ENCODE results near the gene PSMD13. TPM values are rescaled to one million over a fixed set of nuclear protein-coding genes. Genes with fewer than 3 reads are reported as not detected.
"Not testable (repeated sequence)": the region's sequence is repeated elsewhere in the genome, so short reads cannot be mapped to it uniquely, and the experiment has no call there.

Gene PSMD13
- total RNA-seq, 5 donors from 2014 or later (not counting 1 experiment from before 2014, with no cell fraction given) = 74.0 to 115 (median 108) TPM

GRCh38 chr11:286977-287820 is 50.4 kb downstream of the PSMD13 start:
- H3K4me3 ChIP-seq (ENCODE audit: control insufficient read depth in 1 of 2, extremely low read depth in 1 of 2, low read length in 1 of 2) = peak overlapping the region; percentile 77 to 97
- not testable (repeated sequence) for H3K9me3 Mint-ChIP-seq; H3K36me3 Mint-ChIP-seq; H3K27me3 Mint-ChIP-seq; H3K9me3 ChIP-seq; H3K36me3 ChIP-seq (ENCODE audit: control insufficient read depth in 2 of 2, extremely low read depth in 1 of 2, insufficient read depth in 1 of 2, low read length in 1 of 2)
- peaks cover 18 to 70% of the 10 kb centered on the region in 2 experiments for H3K4me1 ChIP-seq (ENCODE audit: control insufficient read depth in 1 of 2, extremely low read depth in 1 of 2, insufficient read depth in 2 of 2, low read length in 2 of 2)
- peak overlapping the region; percentile 84 for H3K27ac ChIP-seq (ENCODE audit: low read length)
- 19% methylated on average over 15 of the region's 27 CpGs for WGBS (ENCODE audit: insufficient coverage)
- Mint-ChIP-seq H3K27ac (peak overlapping the region; percentile 96 to 97), H3K4me1 (peaks cover 43 to 66% (median 48%) of the 10 kb centered on the region in 3 donors), H3K4me3 (peak overlapping the region; percentile 92 to 99 (median 99))
- ATAC-seq (replicated peaks in 1 of 4) (peak; percentile 1 to 19 (median 1)), DNase-seq (peak in 34 of 35 experiments; percentile 32 to 91 (median 67))
- peaks cover 0 to 46% of the 10 kb centered on the region in 2 experiments for H3K27me3 ChIP-seq (replicated peaks in 1 of 2; ENCODE audit: control insufficient read depth in 2 of 2, extremely low read depth in 1 of 2, insufficient read depth in 2 of 2, low read length in 1 of 2)
- ChIA-PET POLR2A (interaction anchor here (0.7 to 1.1 kb wide), 2 partner anchors 18 to 1094 kb away, joined by 3 to 4 read pairs; no protein-coding TSS in a partner anchor), CTCF (interaction anchor here in 1 of 2 donors (0.7 to 3.9 kb wide), 3 partner anchors 25 to 276 kb away, joined by 3 to 17 read pairs (median 4); no protein-coding TSS in a partner anchor)

- H3K4me1 Mint-ChIP-seq = peaks cover 36 to 58% (median 41%) of the 10 kb centered on the region in 3 donors
- no peaks in the 10 kb centered on the region for H3K9me3 Mint-ChIP-seq
- ATAC-seq (replicated peaks in 1 of 4) (peak; percentile 30 to 49 (median 40)), DNase-seq (peak in 19 of 35 experiments; percentile 37 to 84 (median 53))
- H3K36me3 Mint-ChIP-seq = peaks cover 2% of the 10 kb centered on the region
- peak overlapping the region; percentile 84 for H3K27ac ChIP-seq (ENCODE audit: low read length)
- H3K4me1 ChIP-seq (ENCODE audit: control insufficient read depth in 1 of 2, extremely low read depth in 1 of 2, insufficient read depth in 2 of 2, low read length in 2 of 2) = peaks cover 18 to 69% of the 10 kb centered on the region in 2 experiments
- peak overlapping the region; percentile 92 to 99 (median 99) for H3K4me3 Mint-ChIP-seq
- ChIA-PET CTCF (interaction anchor here in 1 of 2 donors (0.8 to 3.9 kb wide), 3 partner anchors 37 to 276 kb away, joined by 3 to 17 read pairs (median 4); partner anchors contain the start of gene PSMD13), POLR2A (interaction anchor here in 1 of 2 donors (1.1 kb wide), 1 partner anchor 18 kb away, joined by 3 read pairs; no protein-coding TSS in a partner anchor)
- no peaks in the 10 kb centered on the region for H3K9me3 ChIP-seq
- H3K27me3 Mint-ChIP-seq = no peaks in the 10 kb centered on the region
- H3K4me3 ChIP-seq (ENCODE audit: control insufficient read depth in 1 of 2, extremely low read depth in 1 of 2, low read length in 1 of 2) = peak overlapping the region; percentile 77 to 97
- WGBS (ENCODE audit: insufficient coverage) = 10% methylated on average over 39 of the region's 41 CpGs
- peak overlapping the region; percentile 96 to 99 for H3K27ac Mint-ChIP-seq
- H3K36me3 ChIP-seq (ENCODE audit: control insufficient read depth in 2 of 2, extremely low read depth in 1 of 2, insufficient read depth in 1 of 2, low read length in 1 of 2) = peaks cover 0 to 3% of the 10 kb centered on the region in 2 donors
- H3K27me3 ChIP-seq (replicated peaks in 1 of 2; ENCODE audit: control insufficient read depth in 2 of 2, extremely low read depth in 1 of 2, insufficient read depth in 2 of 2, low read length in 1 of 2) = peaks cover 0 to 39% of the 10 kb centered on the region in 2 experiments
Measured at GRCh38 chr11:287821-288477, 51.2 kb downstream of the PSMD13 start.

DNA sequence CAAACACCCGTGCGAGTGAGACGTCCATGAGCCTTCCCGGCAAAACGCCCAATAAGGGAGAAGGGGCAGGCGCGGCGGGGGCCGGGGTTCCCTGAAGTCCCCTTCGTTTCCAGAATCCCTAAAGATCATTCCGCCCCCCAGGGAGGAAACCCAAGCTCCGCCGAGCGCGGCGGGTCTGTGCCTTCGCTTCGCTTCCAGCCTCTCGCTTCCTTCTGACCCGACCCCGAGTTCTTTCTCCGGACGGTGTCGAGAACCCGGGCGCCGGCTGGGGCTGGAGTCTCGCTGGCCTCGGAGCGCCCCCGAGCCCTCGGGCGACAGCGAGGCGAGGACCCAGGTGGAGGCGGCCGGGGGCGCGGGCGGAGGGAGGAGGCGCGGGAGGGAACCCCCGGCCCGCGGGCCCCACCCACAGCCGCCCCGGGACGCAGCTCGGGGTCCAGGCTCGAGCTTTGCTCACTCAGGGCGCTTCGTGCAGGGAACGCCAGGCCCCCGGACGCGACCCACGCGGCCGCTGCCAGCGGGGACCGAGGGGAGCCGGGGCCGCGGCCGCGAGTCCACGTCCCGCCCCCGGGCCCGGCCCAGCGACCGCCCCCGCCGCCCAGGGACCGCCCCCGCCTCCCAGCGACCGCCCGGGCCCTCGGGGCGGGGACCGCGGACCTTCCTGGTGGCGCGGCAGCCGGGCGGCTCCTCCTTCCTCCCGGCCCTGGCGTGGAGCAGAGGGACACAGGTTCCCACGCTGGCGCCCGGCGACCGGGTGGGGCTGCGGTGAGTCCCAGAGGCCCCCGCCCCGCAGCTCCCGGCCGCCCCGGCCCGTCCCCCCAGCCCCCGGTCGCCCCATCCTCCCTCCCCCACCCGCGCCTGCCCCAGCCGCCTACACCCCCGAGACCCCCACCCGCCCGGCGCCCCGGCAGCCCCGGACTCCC is 52.0 kb downstream of the PSMD13 start, which contains the start of gene PGGHG:
Gene PGGHG (plus strand): TSS at position 649 of the 920 bp plus-strand sequence. CDS start 691 bp downstream, outside the sequence.
- H3K4me3 ChIP-seq (ENCODE audit: control insufficient read depth in 1 of 2, extremely low read depth in 1 of 2, low read length in 1 of 2) = peak within 1 kb of the TSS; percentile 77 to 97
- peak in 13 of 35 experiments; percentile 23 to 70 (median 55) for DNase-seq
- ChIA-PET CTCF (interaction anchor here in 1 of 2 donors (0.6 to 3.9 kb wide), 3 partner anchors 38 to 118 kb away, joined by 3 to 17 read pairs (median 3); partner anchors contain the start of gene PSMD13), POLR2A (interaction anchor here in 1 of 2 donors (0.9 kb wide), 1 partner anchor 20 kb away, joined by 3 read pairs; no protein-coding TSS in a partner anchor)
- no peaks in the 10 kb centered on the region for H3K9me3 ChIP-seq
- WGBS (ENCODE audit: insufficient coverage) = under 1% methylated on average over 88 of the region's 112 CpGs
- peak within 1 kb of the TSS; percentile 84 for H3K27ac ChIP-seq (ENCODE audit: low read length)
- Mint-ChIP-seq H3K4me1 (peaks cover 29 to 50% (median 35%) of the 10 kb centered on the region in 3 donors), H3K4me3 (peak within 1 kb of the TSS; percentile 92 to 99 (median 99)), H3K27me3 (no peaks in the 10 kb centered on the region), H3K27ac (peak within 1 kb of the TSS; percentile 96 to 99), H3K9me3 (no peaks in the 10 kb centered on the region), H3K36me3 (peaks cover 2% of the 10 kb centered on the region)
- H3K27me3 ChIP-seq (replicated peaks in 1 of 2; ENCODE audit: control insufficient read depth in 2 of 2, extremely low read depth in 1 of 2, insufficient read depth in 2 of 2, low read length in 1 of 2) = peaks cover 0 to 33% of the 10 kb centered on the region in 2 experiments
- ATAC-seq (replicated peaks in 1 of 4) = peak; percentile 24 to 64 (median 46)
- peaks cover 2 to 9% of the 10 kb centered on the region in 2 donors for H3K36me3 ChIP-seq (ENCODE audit: control insufficient read depth in 2 of 2, extremely low read depth in 1 of 2, insufficient read depth in 1 of 2, low read length in 1 of 2)
- H3K4me1 ChIP-seq (ENCODE audit: control insufficient read depth in 1 of 2, extremely low read depth in 1 of 2, insufficient read depth in 2 of 2, low read length in 2 of 2) = peaks cover 14 to 67% of the 10 kb centered on the region in 2 experiments

GRCh38 chr11:289398-289711 is 52.6 kb downstream of the PSMD13 start:
- Histone ChIP-seq H3K4me1 (ENCODE audit: control insufficient read depth in 1 of 2, extremely low read depth in 1 of 2, insufficient read depth in 2 of 2, low read length in 2 of 2) (peaks cover 14 to 62% of the 10 kb centered on the region in 2 experiments), H3K27me3 (replicated peaks in 1 of 2; ENCODE audit: control insufficient read depth in 2 of 2, extremely low read depth in 1 of 2, insufficient read depth in 2 of 2, low read length in 1 of 2) (peaks cover 0 to 26% of the 10 kb centered on the region in 2 experiments), H3K9me3 (no peaks in the 10 kb centered on the region), H3K4me3 (ENCODE audit: control insufficient read depth in 1 of 2, extremely low read depth in 1 of 2, low read length in 1 of 2) (peak overlapping the region; percentile 35 to 57), H3K36me3 (ENCODE audit: control insufficient read depth in 2 of 2, extremely low read depth in 1 of 2, insufficient read depth in 1 of 2, low read length in 1 of 2) (peaks cover 8 to 14% of the 10 kb centered on the region in 2 donors), H3K27ac (ENCODE audit: low read length) (peak overlapping the region; percentile 55)
- Mint-ChIP-seq H3K9me3 (no peaks in the 10 kb centered on the region), H3K27me3 (no peaks in the 10 kb centered on the region), H3K36me3 (peaks cover 2% of the 10 kb centered on the region), H3K27ac (peak overlapping the region; percentile 67 to 84), H3K4me1 (peaks cover 27 to 49% (median 33%) of the 10 kb centered on the region in 3 donors), H3K4me3 (peak overlapping the region; percentile 68 to 86 (median 77))
- CTCF ChIA-PET = interaction anchor here in 1 of 2 donors (0.6 to 3.9 kb wide), 3 partner anchors 39 to 118 kb away, joined by 3 to 17 read pairs (median 3); partner anchors contain the start of gene PSMD13
- POLR2A ChIA-PET = interaction anchor here in 1 of 2 donors (0.9 kb wide), 1 partner anchor 21 kb away, joined by 3 read pairs; no protein-coding TSS in a partner anchor
- DNase-seq = peak in 23 of 35 experiments; percentile 32 to 68 (median 54)
- ATAC-seq (replicated peaks in 1 of 4) = peak; percentile 8 to 33 (median 11)
- 45% methylated on average over 6 of the region's 14 CpGs for WGBS (ENCODE audit: insufficient coverage)
